ENCODE results near the gene CMIP.
A peak's percentile ranks its signal among the peaks of the same experiment; 100 is the strongest.
"Not testable (repeated sequence)": the region's sequence is repeated elsewhere in the genome, so short reads cannot be mapped to it uniquely, and the experiment has no call there.

Gene CMIP

DNA sequence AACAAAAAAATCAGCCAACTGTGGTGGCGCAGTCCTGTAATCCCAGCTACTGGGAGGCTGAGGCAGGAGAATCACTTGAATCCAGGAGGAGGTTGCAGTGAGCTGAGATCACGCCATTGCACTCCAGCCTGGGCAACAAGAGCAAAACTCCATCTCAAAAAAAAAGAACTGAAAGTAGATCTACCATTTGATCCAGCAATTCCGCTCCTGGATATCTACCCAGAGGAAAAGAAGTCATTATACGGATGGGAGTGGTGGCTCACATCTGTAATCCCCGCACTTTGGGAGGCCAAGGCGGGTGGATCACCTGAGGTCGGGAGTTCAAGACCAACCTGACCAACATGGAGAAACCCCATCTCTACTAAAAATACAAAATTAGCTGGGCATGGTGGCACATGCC is 22.5 kb upstream of the CMIP start:
- DNase-seq = not testable (repeated sequence)

DNA sequence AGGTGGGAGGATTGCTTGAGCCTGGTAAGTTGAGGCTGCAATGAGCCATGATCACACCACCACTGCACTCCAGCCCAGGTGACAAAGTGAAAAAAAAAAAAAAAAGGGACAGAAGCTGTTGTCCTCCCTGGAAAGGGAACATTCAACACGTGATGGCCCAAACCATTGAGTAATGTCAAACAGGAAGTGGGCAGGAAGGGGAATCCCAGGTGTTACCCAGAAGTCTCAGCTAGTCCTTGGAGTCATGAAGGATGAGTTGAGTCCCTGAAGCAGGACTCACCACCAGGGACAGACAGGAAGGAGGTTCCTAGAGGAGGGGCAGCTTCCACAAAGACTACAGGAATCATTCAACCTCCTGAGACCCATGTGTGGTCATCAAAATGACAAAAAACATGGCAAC is 19.8 kb upstream of the CMIP start:
- DNase-seq = peak in 1 of 2 experiments; percentile 47

DNA sequence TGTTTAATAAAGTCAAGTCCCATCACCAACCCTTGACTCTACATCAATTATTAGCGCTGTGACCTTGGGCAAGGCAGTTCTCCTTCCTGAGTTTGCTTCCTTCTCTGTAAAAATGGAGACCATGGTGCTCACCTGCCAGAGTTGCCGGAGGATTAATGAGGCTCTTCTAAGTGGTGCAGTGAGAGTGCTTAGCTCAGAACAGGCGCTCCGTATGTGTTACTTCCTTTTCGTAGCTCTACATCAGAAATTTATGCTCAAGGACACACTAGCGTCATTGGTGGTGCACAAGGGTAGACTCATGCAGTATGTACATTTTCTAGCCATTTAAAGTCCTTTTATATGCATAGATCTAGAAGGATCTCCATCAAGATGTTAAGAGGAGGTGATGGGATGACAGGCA is 17.4 kb upstream of the CMIP start:
- DNase-seq = no peak

DNA sequence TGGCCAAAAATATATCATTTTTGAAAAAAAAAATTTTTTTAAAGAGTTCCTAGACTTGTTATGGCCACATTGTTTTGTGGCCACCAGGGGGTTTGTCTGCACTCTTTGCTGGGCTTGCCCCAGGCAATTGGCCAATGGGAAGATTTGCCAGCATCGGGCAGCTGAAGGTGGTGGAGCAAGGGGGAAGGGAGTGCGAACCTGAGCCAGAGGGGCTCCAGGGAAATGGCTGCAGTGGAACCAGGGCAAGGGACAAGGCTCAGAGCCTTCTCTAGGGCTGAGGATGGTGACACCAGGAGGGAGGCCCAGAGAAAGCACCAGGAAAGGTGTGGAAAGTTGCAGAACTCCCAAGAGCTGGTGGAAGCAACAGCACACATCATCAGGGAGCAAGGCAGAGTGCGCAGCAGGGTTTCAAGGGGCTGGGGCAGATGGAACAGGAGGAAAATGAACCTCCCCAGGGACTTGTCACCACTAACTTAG is 15.5 kb upstream of the CMIP start:
- no peak for DNase-seq

DNA sequence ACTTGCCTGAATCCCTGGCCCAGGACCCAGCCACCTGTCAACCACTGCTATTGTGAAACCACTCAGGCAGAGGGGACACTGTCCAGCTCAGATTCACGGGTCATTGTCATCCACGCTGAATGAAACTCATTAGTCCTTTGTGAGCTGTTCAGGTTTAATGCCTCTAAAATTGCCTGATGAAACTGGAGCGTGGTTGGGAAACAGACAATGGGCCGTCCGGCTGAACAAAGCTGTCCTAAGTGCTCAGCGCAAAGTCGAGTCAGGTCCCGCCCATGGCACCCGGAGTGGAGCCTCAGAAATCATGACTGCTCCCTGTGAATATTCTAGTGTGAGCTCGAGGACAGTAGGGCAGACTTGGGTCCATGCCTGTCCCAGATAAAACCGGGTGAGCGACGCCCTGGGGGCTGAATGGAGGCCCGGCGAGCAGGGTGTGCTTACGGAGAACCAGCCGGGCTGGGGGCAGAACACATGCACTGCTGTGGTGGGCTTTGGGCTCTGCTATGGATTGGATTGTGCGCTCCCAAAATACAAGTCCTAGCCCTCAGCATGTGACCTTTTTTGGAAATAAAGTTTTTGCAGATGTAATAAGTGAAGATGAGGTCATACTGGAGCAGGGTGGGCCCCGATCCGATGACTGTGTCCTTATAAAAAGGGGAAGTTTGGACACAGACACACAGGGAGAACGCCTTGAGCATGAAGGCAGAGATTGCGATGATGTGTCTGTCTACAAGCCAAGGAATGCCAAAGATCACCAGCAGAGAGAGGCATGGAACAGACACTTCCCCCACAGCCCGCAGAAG is 12.9 kb upstream of the CMIP start:
- DNase-seq = no peak

DNA sequence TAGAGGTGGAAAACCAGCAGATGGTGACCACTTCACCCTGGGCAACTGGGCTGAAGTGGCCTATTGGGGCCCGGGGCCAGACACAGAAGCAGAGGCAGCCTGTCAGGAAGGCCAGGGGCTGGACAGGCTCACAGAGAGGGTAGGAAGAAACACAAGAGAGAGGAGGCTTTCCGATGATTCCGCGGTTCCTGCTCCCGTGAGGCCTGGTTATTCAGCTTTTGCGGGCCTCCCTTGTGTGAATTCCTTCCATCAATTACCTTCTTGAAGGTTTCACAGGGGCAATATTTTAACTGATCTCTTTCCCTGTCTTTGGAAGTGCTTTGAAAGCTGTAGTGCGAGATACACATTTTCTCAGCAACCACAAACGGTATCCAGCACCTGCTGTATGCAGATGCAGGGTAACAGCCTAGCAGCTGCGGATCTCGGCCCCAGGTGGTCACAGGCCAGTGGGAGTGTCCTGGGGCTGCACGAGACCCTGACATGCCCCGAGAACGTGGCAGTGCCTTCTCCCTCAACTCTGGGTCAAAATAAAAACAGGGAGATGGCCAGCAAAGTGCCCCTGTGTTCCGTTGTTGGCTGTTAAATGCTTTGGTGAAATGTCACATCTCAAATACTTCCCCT is 11.6 kb upstream of the CMIP start:
- DNase-seq = no peak

DNA sequence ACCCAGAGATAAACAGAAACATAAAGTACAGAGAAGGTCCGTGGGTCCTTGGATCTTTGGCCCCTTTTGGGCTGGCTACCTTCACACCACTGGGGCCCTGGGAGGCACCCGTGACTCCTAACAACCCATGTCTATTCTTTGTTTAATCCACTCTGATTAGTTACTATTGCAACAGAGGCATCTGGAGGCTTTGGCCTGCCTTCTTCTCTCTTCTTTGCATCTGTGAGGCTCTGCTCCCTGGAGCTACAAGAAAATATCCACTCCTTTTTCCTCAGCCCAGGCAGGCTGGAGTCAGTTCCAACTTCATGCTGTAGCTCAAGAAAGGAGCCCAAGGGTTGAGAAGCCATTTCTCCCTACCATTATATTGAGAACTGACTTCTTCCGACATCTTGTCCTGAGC is 9.5 kb upstream of the CMIP start:
- no peak for DNase-seq

DNA sequence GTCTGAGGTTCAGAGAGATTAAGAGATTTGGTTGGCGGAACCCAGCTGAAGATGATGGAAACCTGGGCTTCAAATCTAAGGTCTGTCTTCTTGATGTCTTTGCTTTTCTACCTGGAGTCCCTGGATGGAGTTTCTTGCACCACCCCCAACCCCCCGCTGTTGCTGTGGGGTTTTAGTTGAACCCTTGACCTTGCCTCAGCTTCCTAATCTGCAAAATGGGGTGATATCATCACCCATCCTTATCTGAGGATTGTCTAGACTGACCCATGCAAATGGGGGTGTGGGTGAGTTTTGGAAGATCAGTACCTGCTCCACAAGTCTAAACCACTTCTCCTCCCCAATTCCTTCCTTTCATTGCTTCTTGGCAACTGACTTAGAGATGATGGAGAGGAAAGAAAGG is 9.0 kb upstream of the CMIP start:
- no peak for DNase-seq

DNA sequence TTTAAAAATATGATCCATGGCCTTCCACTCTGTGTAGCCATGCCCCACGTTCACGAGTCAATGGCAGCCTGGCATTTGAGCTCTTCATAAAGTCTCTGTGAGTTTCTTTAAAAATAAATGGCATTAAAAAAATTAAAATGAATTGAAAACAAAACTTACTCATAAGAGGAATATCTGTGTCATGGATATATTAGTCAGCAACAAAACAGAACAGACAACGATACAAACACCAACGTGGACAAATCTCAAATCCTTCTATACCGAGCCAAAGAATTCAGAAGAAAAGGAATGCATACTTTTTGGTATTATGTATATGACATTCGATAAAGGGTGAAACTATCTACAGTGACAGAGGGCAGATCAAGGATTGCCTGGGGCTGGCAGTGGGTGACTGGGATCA is 8.2 kb upstream of the CMIP start:
- DNase-seq = no peak

DNA sequence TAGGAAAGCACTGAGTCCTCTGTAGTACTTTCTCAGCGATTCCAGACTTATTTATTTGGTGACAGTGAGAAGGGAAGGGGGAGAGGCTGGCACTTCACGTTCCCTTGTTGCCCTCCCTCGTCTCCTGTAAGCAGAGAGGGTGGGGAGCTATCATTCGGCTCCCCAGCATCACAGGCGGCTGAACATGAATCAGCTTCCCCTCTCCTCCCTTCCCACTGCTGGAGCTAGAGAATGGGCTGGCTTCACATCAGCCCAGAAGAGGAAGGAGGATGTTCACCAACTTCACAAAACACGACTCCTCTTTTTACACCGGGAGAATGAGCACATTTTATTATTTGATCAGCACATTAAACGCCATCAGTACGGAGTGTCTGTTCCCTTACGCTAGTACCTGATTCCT is 6.7 kb upstream of the CMIP start:
- DNase-seq = no peak

DNA sequence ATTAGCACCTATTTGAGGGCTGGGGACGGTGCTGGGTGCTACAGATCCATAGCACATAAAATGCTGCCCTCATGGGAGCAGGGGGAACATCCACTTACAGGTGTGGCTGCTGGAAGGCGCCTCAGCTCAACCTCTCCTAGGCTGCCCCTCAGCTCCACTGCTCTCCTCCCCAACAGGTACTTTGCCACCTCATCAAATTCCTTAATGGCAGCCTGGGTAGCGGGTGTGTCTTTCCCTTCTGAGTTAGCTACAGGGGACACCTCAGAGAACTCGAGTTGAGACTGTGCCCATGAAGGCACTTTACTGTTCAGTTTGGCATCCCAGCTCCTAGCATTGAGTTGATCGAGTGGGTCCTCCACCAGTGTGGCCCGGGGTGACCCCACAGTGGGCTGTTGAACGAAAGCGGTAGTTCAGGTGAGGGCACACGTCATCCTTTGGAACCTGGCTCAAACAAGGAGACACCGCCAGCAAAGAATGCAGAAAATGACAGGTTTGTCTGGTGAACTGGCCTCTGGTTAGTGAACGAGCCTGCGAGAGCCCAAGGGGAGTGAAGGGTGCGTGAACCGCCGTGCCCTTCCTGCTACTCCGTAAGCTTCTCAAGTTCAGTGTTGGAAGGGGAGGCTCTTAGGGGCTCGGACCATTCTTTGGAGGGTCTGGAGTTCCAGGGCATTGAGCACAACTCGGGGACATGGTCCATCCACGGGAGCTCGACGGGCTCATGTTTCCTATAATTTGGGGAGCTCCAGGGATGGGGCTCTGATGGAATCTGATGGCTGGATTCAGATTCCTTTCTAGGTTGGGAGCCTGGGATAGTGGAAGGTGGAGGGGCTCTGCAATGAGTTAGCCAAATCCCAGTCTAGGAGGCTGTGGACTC is 3.5 kb upstream of the CMIP start:
- DNase-seq = no peak

DNA sequence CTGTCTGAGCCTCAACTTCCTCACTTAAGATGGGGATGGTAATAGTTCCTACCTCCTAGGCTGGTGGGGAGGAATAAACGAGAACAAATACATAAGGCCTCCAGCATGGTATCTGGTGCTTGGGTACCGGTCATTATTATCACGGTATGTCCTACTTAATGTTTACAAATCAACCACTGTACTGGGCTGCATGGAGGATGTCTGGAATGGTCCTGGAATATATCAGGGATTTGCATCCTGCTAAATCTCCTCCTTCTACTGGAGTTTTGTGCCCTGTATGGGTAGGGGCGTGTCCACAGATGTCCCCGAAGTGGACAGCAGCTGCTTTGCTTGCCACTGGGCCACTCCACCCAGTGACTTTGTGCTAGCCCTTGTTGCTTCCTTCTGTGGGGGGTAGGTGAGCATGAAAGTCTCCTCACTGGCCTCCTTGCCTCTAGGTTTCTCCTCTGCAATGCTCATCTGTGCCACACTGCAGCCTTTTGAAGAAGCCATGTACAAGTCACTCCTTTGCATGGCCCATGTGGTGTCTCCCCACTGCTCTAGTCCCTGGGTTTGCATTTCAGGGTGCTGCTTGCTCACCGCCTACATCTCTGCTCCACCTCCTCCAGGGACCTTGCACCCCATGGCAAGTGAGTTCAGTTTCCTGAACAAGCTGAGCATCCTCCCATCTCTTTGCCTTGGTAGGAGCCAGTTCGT is 2.2 kb upstream of the CMIP start:
- DNase-seq = no peak

DNA sequence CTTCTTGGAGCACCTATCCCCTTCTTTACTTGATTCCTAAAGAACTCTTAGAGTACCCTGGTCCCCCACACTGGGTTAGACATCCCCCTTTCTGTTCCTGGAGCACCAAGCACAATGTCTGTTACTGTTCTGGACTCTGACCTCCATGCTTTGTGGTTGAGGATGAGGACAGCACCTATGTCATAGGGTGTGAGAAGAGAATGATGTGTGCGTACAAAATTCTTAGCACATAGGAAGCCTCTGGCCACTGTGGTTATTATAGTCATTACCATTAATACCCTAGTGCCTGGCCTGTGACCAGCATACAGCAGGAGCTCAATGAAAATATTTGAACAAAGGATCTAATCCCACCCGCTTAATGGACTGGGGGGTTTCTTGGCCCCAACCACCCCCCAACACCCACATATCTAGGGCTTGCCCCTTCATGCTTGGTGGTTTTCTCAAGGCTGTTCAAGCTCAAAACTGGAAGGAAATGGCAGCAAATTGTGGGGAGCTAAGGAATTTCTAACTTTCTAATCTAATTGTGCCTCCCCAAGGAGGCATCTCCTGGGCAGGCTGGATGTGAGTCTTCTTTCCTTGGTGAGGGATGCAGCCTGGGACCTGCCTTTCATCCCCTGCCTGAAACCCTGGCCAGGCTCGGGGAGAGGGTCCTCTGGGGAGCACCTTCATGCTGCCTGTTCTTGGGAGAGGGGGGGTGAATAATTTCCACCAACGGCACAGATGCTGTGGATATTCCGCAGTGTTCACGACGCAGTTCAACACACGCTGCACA is 1.5 kb upstream of the CMIP start:
- no peak for DNase-seq

DNA sequence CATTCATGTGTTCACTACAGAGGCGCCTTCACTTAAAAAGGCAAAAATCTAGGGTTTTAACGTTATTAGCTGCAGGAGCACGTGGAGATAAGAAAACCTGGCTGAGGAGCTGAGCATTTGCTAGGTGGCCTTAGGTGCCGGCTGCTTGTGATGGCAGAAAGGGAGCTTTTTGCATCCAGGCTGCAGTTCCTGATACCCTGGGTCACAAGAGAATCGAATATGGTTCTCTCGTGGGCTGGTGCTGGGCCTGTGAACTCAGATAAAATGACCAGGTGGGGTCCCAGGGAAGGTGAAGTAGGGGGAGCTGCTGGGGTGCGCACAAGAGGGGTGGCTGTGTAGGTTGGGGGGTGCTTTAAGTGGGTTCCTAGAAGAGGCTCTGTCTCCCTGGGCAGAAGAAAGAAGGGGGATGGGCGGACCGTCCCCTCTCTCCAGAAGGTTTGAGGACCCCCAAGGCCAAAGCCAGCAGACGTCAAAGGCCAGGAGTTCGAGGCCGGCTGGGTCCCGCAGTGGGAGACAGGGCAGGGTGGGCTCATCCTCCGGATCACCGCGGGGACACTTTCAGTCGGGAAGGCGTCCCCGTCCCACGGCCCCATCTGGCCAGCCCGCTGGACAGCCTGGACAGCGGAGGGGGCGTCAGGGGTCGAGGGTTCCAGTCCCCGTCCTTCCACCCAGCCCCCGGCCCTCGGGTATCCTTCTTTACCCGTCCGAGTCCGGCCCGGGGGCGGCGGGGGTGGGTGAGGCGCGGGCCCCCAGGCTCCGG is 740 bp upstream of the CMIP start:
- DNase-seq = no peak

DNA sequence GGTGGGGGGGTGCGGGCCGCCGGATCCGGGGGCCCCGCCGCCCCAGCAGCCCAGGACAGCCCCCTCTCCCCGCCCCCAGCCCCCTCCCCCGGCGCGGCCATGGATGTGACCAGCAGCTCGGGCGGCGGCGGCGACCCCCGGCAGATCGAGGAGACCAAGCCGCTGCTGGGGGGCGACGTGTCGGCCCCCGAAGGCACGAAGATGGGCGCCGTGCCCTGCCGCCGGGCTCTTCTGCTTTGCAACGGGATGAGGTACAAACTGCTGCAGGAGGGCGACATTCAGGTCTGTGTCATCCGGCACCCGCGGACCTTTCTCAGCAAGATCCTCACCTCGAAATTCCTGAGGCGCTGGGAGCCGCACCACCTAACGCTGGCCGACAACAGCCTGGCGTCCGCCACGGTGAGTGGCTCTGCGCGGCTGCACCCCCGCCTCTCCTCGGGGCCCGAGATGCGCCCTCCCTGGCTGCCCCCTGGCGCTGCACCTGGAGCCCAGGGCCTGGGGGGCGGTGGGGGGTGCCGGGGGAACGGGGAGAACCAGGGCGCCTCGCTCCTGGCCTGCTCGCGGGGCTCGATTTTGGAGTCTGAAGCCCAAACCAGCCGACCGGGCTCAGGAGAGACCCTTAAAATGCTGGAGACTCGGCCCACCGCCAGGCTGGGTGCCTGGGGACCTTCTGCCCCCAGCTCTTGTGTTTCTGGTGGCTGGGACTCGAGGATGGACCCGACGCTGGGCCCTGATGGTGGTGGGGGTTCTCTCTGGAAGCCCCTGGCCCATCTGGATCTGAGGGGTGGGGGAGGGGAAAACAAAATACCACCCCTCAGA is 744 bp downstream of the CMIP start:
- peak; percentile 63 to 70 for DNase-seq

DNA sequence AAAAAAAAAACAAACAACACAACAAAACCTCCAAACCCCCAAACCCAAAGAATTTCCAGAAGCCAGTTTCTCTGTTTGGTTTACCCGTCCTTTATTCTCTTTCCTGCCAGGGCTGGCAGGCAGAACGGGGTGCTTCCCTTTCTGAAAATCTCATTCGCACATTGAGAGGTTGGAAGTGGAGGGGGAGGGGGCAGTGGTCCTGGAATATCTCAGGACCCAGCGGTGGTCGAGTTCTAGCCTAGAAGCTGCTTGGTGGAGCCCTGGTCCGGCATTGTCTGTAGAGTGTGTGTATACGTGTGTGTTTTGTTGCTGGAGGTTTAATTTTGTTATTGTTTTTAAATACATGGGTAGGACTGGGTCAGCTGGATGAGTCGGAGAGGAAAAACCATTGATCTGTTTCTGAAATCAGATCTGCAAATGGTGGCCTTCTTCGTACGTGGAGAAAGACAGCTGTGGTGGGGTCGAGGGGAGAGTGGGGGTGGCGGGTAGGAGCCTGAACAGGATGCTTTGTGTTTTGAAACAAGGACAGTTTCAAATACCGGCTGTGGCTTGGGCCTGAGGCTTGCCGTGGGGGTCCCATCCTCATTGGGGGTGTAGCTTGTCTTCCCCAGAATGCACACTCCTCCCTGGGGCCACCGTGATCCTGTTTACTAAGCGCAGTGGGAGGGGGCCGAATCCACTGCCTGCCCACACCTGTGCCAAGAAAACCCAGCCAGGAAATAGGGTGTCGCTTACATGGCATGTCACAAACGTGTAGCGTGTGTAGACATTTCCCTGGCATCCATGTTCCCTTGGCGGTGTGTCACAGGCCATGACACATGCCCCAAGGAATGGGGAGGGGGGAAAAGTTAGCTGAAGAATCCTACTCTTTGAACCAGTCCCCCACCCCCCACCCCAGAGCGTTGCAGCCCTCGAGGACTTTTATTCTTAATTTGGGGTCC is 1.6 kb downstream of the CMIP start:
- DNase-seq = peak; percentile 35 to 43

DNA sequence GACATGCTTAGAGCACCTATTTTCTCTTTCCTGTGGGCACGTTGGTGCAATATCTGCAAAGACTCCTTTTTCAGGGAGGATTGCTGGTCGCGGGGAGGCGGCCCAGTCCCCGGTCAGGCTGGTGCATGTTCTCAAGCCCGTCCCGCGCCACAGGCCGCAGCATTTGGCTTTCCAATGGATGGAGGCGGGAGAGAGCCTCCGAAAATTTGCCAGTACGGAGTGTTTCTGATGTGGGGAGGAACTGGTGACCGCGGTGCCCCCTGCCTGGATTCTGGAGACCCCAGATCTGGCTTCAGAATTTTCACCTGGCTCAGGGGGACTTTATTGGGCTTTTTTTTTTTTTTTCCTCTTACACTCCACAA is 2.3 kb downstream of the CMIP start:
- DNase-seq = no peak

DNA sequence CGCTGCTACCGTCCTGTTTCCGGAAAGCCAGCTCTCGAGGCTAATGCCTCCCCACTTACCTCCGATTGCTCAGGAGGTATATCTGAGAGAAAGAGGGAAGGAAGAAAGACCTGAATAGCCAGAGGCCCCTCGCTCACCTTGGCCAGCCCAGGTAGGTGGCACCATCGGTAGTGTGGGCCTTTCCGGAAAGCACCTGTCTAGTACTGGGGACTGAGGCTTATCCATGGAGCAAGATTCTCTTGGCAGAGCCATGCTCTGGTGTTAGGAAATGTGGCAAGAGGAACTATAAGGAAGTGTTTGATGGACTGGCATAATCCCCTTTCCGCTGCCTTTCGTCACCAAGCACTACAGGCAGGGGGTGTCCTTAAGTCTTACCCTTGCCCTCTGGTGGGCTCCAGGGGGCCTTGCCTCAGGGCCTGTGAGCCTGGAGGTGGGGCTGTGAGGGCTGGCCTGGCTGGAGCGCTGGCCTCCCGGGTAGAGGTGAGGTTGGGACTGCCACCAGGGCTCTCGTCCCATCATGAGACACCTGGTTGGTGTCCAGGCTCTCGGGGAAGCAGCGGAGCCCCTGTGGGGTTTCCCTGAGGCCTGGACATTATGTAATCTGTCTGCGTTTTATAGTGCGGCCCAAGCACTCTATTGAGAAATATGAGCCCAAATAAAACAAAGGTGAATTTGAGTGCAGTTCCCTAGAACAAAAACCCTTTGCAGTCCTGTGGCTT is 2.9 kb downstream of the CMIP start:
- DNase-seq = no peak
